Activated CD4-positive, alpha-beta T cell treated with anti-CD3 and anti-CD28 coated beads for 36 hours (primary cell): ENCODE results near the gene SIGLEC15. TPM values are rescaled to one million over a fixed set of nuclear protein-coding genes. Genes with fewer than 3 reads are reported as not detected.
"Not testable (repeated sequence)": the region's sequence is repeated elsewhere in the genome, so short reads cannot be mapped to it uniquely, and the experiment has no call there.

Experiments used
- ATAC-seq: fragments of 200-7000 bp; cut with Tn5 transposase; one replicate; pipeline ENCODE4 v1.10.0; 2021; ENCODE audit warnings: mild to moderate bottlenecking, moderate library complexity
- CTCF ChIA-PET: fragments of 350-600 bp; sonication (Branson Sonifier 250); formaldehyde crosslinking; loops from one replicate; lab custom pipeline; 2021; ENCODE audit warnings: antibody characterized with exemption; lab: Charles Lee
- POLR2A ChIA-PET: fragments of 350-600 bp; sonication (Branson Sonifier 250); formaldehyde crosslinking; loops from one replicate; lab custom pipeline; 2021; ENCODE audit warnings: antibody characterized with exemption, inconsistent platforms; lab: Charles Lee
- DNase-seq: peaks from one replicate; pipeline ENCODE4 v3.0.0-alpha.2; 2020
- H3K27ac Mint-ChIP-seq: one replicate; pipeline ENCODE4 v1.8.0; 2021; ENCODE audit warnings: mixed read lengths
- H3K27me3 Mint-ChIP-seq: one replicate; pipeline ENCODE4 v1.8.0; 2021; ENCODE audit warnings: mixed read lengths
- H3K36me3 Mint-ChIP-seq: one replicate; pipeline ENCODE4 v1.8.0; 2021; ENCODE audit warnings: low read depth, mixed read lengths
- H3K4me1 Mint-ChIP-seq: one replicate; pipeline ENCODE4 v1.8.0; 2021; ENCODE audit warnings: mixed read lengths
- H3K4me3 Mint-ChIP-seq: one replicate; pipeline ENCODE4 v1.8.0; 2021; ENCODE audit warnings: mild to moderate bottlenecking, moderate library complexity, mixed read lengths
- H3K9me3 Mint-ChIP-seq: one replicate; pipeline ENCODE4 v1.8.0; 2021; ENCODE audit warnings: low read depth, mixed read lengths
- intact Hi-C, 2 experiments: fragments of 100-400 bp; cut with DNase I in 1 of 2; cut with micrococcal nuclease in 1 of 2; formaldehyde crosslinking; loops; one replicate each; pipeline versions ENCODE4 v1.14.2 to v1.15.1; 2022 to 2024; cut with DNase I, micrococcal nuclease
- total RNA-seq, 2 experiments: library from RNA; stranded (reverse); gene quantifications; one replicate each; pipeline ENCODE4 v1.2.3, GENCODE V29; 2021

The SIGLEC15 gene
- total RNA-seq, 2 experiments from 2014 or later, result not detected

DNA sequence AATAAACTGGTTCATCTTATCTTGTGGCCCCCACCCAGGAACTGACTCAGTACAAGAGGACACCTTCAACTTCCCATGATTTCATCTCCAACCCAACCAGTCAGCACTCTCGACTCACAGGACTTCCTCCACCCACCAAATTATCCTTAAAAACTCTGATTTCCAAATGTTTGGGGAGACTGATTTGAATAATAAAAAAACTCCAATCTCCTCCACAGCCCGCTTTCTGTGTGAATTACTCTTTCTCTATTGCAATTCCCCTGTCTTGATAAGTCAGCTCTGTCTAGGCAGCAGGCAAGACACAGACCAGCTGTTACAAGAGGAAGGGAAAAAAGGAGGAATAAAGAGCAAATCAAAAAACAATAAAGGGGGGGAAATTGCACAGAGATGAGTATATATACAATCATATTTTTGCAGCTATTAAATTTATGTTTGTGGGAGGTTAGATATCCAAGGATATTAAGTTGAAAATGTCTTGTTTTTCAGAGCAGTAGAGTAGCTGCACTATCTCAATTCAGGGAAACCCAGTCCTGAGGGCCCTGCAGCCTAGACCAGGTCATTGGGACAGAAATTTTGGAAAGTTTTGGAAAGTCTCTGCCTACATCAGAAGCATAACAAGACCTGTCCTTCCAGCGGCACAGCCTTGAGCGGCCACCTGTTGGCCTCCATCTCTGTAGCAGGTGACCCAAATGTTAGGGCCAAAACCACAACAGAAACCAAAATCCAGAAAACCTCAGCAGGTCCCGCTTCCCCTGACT, 32.8 kb upstream of the SIGLEC15 start:
- Mint-ChIP-seq H3K27ac (no peak overlapping the region), H3K9me3 (peaks cover 4% of the 10 kb centered on the region), H3K27me3 (no peaks in the 10 kb centered on the region), H3K4me1 (no peaks in the 10 kb centered on the region), H3K36me3 (no peaks in the 10 kb centered on the region), H3K4me3 (no peak overlapping the region)
- DNase-seq, result no peak
- intact Hi-C loops, result no loop called here
- ChIA-PET CTCF (no interaction called here), POLR2A (no interaction called here)
- ATAC-seq, result no peak

DNA sequence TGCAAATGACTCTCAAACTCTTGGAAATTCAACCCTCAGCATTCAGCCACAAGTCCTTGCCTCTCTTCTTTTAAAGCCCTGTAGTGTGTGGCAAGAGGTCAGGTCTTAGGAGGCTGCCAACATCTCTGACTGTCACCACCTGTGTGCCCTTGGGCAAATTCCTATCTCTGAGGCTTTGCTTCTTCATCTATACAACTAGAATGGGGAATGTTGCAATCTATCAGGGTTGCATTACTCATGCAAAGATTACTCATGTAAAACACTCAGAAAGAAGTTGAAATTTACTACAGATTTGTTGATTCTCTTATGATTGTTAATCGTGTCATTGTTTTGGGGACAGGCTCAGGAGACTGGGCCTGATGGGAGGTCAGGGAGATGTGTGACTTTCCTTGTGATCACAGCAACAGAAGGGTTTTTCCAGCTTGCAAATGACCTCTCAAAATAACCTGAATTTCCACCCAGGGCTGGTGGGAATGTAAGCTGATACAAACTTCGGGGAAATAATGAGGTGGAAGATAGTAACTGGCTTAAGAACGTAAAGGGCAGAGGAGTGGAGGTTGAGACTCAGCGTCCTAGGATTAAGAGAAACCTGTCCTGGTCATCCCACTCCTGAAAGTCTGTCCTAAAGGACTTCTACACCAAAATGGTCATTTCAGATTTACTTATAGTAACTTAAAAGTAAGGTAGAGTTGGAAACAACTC, 32.1 kb upstream of the SIGLEC15 start:
- intact Hi-C loops, result no loop called here
- Mint-ChIP-seq H3K27ac (no peak overlapping the region), H3K36me3 (no peaks in the 10 kb centered on the region), H3K4me3 (no peak overlapping the region), H3K9me3 (peaks cover 4% of the 10 kb centered on the region), H3K27me3 (no peaks in the 10 kb centered on the region), H3K4me1 (no peaks in the 10 kb centered on the region)
- POLR2A ChIA-PET, result no interaction called here
- CTCF ChIA-PET, result no interaction called here
- DNase-seq (no peak), ATAC-seq (peak; percentile 33)

DNA sequence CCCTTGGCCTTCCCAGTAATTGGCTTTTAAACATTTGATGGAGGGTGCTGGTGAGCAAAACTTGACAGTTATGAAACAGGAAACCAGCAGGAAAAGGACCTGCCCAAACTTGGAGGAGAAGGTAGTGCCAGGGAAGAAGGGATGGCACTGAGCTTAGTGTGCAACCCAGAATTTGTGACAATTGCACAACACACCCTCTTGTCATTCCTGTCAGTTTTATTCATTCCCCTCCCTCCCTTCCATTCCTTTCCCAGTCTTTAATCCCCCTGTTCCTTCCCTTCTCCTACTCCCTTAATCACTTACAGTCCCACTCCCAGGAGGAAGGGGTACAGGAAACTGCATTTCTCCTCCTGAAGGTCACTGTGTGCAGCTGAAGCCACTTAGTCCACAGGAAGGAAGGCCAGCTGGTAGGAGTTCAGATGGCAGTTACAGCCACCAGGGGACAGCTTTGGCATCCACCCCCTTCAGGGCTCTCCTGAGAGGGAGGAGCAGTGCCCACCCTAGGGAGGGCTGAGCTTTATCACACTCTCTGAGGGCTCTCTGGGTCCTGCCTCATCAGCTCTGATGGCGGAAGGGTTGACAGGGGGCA, 24.0 kb upstream of the SIGLEC15 start:
- intact Hi-C loops, result no loop called here

DNA sequence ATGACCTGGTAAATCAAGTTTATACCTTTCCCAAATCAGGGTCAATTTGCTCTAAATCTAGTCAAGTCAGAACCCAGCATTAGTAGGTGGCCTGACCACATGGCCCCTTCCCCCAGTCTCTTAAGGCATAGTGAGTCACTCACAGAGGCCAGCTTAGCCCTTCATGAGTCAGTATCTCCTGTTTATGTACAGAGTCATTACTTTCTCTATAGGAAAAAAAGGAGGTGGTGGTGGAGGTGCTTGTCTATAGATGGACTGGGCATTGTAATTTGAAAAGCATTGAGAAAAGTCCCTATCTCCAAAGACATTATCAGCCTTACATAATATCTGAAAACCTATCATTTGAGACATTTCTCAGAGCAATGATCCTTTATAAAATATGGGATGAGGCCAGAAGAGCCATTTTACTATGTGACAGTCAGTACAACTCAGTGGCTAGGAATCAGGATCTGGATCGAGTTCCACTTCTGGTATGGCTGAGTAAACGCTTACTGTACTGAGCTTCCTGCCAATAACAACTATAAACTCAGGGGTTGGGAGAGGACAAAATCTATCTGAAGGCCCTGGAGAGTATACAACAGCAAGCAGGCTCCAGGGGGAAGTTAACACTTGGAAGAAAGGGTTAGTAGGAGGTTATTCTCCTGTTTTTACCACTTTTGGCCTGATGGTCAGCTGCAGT, 22.5 kb upstream of the SIGLEC15 start:
- H3K4me1 Mint-ChIP-seq, result peaks cover 6% of the 10 kb centered on the region

More for the DNA sequence above, 24.0 kb upstream of the SIGLEC15 start:
- H3K36me3 Mint-ChIP-seq, result peaks cover 10% of the 10 kb centered on the region
- H3K27me3 Mint-ChIP-seq, result peaks cover 10% of the 10 kb centered on the region
- ChIA-PET CTCF (interaction anchor here (0.9 kb wide), 1 partner anchor 8 kb away, joined by 3 read pairs; no protein-coding TSS in a partner anchor), POLR2A (no interaction called here)
- ATAC-seq, result no peak
- DNase-seq, result no peak
- H3K9me3 Mint-ChIP-seq, result peaks cover 13% of the 10 kb centered on the region
- H3K27ac Mint-ChIP-seq, result no peak overlapping the region
- peaks cover 6% of the 10 kb centered on the region for H3K4me1 Mint-ChIP-seq
- H3K4me3 Mint-ChIP-seq, result no peak overlapping the region

DNA sequence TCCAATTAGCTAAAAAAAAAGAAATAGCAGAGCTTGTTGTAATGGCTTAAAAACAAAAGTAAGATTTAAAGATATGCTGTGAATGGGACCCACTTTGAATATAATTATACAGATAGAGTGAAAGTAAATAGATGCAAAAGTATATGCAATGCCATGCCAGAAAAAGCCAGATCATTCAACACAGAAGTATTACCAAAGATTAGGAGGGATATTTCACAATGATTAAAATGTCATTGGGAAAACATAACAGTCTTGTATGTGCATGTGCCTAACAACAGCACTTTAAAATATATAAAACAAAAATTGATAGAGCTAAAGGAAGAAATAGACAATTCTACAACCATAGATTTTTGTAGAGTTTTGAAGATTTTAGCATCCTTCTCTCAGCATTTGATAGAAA, 19.9 kb upstream of the SIGLEC15 start:
- no peak for DNase-seq
- ChIA-PET CTCF (interaction anchor here (0.7 to 1.6 kb wide), 7 partner anchors 41 to 166 kb away, joined by 3 to 7 read pairs (median 3); no protein-coding TSS in a partner anchor), POLR2A (no interaction called here)
- H3K36me3 Mint-ChIP-seq, result peaks cover 10% of the 10 kb centered on the region
- intact Hi-C loops, result no loop called here
- H3K27me3 Mint-ChIP-seq, result peaks cover 9% of the 10 kb centered on the region
- H3K4me1 Mint-ChIP-seq, result peaks cover 11% of the 10 kb centered on the region
- peaks cover 22% of the 10 kb centered on the region for H3K9me3 Mint-ChIP-seq
- ATAC-seq, result no peak
- no peak overlapping the region for H3K4me3 Mint-ChIP-seq
- no peak overlapping the region for H3K27ac Mint-ChIP-seq

More for the DNA sequence above, 22.5 kb upstream of the SIGLEC15 start:
- ChIA-PET CTCF (no interaction called here), POLR2A (no interaction called here)
- H3K9me3 Mint-ChIP-seq, result peaks cover 13% of the 10 kb centered on the region
- peaks cover 10% of the 10 kb centered on the region for H3K36me3 Mint-ChIP-seq
- no peak overlapping the region for H3K4me3 Mint-ChIP-seq
- DNase-seq (peak; percentile 46), ATAC-seq (peak; percentile 82)
- H3K27me3 Mint-ChIP-seq, result peaks cover 10% of the 10 kb centered on the region
- intact Hi-C loops, result no loop called here
- no peak overlapping the region for H3K27ac Mint-ChIP-seq

DNA sequence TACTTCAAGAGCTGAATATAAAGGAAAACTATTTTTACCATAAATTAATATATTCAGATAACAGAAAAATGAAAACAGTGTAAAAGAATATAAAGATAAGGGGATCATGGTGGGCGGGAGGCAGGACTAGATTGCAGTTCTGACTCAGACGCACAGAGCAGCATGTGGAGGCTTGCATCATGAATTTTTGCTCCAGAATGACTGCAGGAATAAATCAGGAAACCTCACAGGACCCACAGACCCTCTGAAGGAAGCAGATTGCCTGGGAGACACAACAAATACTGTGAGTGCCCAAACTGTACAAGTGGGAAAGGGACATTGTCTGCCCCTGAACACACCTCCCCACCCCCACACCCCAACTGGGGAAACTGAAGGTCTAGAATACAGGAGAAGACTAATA, 19.2 kb upstream of the SIGLEC15 start:
- ChIA-PET CTCF (interaction anchor here (0.6 to 1.8 kb wide), 7 partner anchors 68 to 142 kb away, joined by 3 to 8 read pairs (median 3); no protein-coding TSS in a partner anchor), POLR2A (no interaction called here)
- DNase-seq (no peak), ATAC-seq (no peak)
- Mint-ChIP-seq H3K9me3 (peaks cover 22% of the 10 kb centered on the region), H3K27me3 (peaks cover 7% of the 10 kb centered on the region), H3K36me3 (peaks cover 10% of the 10 kb centered on the region), H3K4me1 (peaks cover 11% of the 10 kb centered on the region), H3K4me3 (no peak overlapping the region), H3K27ac (no peak overlapping the region)
- intact Hi-C loops, result no loop called here

DNA sequence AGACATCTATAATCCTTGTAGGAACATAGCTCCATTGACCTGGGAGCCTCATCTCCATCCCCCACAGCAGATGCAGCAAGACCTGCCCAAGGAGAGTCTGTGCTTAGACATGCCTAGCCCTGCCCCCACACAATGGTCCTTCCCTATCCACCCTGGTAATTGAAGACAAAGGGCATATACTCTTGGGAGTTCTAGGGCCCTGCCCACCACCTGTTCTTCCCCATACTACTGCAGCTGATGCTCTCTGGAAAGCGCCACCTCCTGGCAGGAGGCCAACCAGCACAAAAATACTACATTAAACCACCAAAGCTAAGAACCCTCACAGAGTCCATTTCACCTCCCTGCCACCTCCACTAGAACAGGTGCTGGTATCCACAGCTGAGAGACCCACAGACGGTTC, 18.3 kb upstream of the SIGLEC15 start:
- ATAC-seq, H3K36me3 Mint-ChIP-seq, H3K27me3 Mint-ChIP-seq, POLR2A ChIA-PET, intact Hi-C loops, H3K27ac Mint-ChIP-seq, H3K4me3 Mint-ChIP-seq: not testable (repeated sequence)
- peak; percentile 64 for DNase-seq
- CTCF ChIA-PET, result interaction anchor here (0.8 to 1.8 kb wide), 11 partner anchors 10 to 141 kb away, joined by 3 to 9 read pairs (median 5); no protein-coding TSS in a partner anchor
- peaks cover 11% of the 10 kb centered on the region for H3K4me1 Mint-ChIP-seq
- H3K9me3 Mint-ChIP-seq, result peaks cover 25% of the 10 kb centered on the region

DNA sequence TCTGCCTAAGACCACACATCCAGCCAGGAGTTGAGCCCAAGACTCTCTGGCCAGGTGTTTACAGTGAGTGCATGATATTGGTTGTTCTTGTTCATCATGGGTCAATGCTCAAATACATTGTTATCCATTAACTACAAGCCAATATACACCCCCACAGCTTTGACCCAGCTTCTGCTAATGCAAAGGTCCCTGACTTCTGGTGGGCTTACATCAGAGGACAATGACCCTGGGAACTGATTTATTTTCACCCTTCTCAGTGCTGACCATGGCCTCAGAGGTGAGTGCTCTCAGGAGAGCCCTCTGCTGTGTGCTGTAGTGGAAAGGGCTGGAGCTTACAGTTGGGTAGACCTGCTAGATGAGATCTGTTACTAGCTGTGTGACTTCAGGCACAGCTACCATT, 10.7 kb upstream of the SIGLEC15 start:
- POLR2A ChIA-PET, H3K27ac Mint-ChIP-seq, CTCF ChIA-PET: not testable (repeated sequence)

DNA sequence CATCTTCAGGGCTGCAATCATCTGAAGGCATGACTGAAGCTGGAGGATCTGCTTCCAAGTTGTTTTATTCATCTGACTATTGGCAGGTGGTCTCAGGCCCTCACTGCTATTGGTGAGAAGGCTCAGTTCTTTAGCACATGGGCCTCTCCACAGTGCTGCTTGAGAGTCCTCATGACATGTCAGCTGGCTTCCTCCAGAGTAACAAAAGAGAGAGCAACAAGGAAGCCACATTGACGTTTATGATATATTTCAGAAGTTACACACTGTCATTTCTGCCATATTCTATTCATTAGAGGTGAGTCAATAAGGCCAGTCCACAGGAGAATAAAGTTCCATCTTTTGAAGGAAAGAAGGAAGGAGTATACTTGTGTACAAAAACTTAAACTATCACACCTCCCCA, 7.9 kb upstream of the SIGLEC15 start:
- DNase-seq, result no peak
- ATAC-seq, result peak; percentile 71
- Mint-ChIP-seq H3K4me3 (no peak overlapping the region), H3K36me3 (no peaks in the 10 kb centered on the region), H3K9me3 (peaks cover 12% of the 10 kb centered on the region), H3K27ac (no peak overlapping the region), H3K4me1 (peaks cover 5% of the 10 kb centered on the region), H3K27me3 (peaks cover 3% of the 10 kb centered on the region)
- ChIA-PET CTCF (interaction anchor here (0.6 kb wide), 1 partner anchor 10 kb away, joined by 3 read pairs; no protein-coding TSS in a partner anchor), POLR2A (no interaction called here)
- intact Hi-C loops, result no loop called here

More for the DNA sequence above, 10.7 kb upstream of the SIGLEC15 start:
- H3K9me3 Mint-ChIP-seq, result peaks cover 13% of the 10 kb centered on the region
- intact Hi-C loops, ATAC-seq, H3K4me3 Mint-ChIP-seq, DNase-seq, H3K27me3 Mint-ChIP-seq, H3K4me1 Mint-ChIP-seq, H3K36me3 Mint-ChIP-seq: not testable (repeated sequence)

DNA sequence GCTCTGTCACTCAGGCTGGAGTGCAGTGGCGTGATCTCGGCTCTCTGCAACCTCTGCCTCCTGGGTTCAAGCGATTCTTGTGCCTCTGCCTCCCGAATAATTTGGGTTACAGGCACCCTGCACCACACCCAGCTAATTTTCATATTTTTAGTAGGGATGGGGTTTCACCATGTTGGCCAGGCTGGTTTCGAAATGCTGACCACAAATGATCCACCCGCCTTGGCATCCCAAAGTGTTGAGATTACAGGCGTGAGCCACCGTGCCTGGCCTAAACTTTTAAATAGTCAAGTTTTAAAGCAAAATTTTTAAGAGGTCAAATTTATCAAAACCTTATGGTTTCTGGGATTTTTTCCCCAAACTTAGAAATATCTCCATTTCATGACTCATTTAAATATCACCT, 6.7 kb upstream of the SIGLEC15 start:
- CTCF ChIA-PET, H3K4me1 Mint-ChIP-seq, H3K27ac Mint-ChIP-seq, H3K36me3 Mint-ChIP-seq, H3K27me3 Mint-ChIP-seq, H3K4me3 Mint-ChIP-seq, ATAC-seq, DNase-seq, intact Hi-C loops, POLR2A ChIA-PET: not testable (repeated sequence)
- peaks cover 12% of the 10 kb centered on the region for H3K9me3 Mint-ChIP-seq
